CD14-positive monocyte (primary cell): Measurements from ENCODE around the gene CHRDL2. TPM values are rescaled to one million over a fixed set of nuclear protein-coding genes. Genes with fewer than 3 reads are reported as not detected.

Experiments
- DNase-seq, 3 donors: peaks; one replicate each; pipeline ENCODE4 v3.0.0-alpha.2; 2011 to 2022
- H2AFZ ChIP-seq: 2 replicates; pipeline ENCODE4 v1.6.0; 2012; ENCODE audit warnings: mild to moderate bottlenecking, low read depth, low read length, inconsistent platforms; ENCODE audit not compliant: insufficient read depth, poor library complexity, severe bottlenecking
- H3K27ac ChIP-seq, 2 donors: 1 replicate in 1 of 2; 2 replicates in 1 of 2; pipeline ENCODE4 v1.5.1; 2012 to 2013; ENCODE audit warnings: low read length in 2 of 2, control low read depth in 1 of 2, inconsistent platforms in 1 of 2, low read depth in 1 of 2, mild to moderate bottlenecking in 1 of 2
- H3K27me3 ChIP-seq, 2 donors: one replicate each; pipeline versions ENCODE4 v1.6.0 to v1.6.1; 2011 to 2013; ENCODE audit warnings: low read length in 2 of 2; ENCODE audit not compliant: control insufficient read depth in 2 of 2, insufficient read depth in 2 of 2
- H3K36me3 ChIP-seq, 2 donors: replicated peaks in 1 of 2; 1 replicate in 1 of 2; 2 replicates in 1 of 2; pipeline versions ENCODE4 v1.5.1 to v1.6.1; 2012 to 2013; ENCODE audit warnings: low read length in 2 of 2, control low read depth in 1 of 2, inconsistent platforms in 1 of 2, mild to moderate bottlenecking in 1 of 2; ENCODE audit not compliant: insufficient read depth in 2 of 2, control insufficient read depth in 1 of 2
- H3K4me1 ChIP-seq, 2 donors: 1 replicate in 1 of 2; 2 replicates in 1 of 2; pipeline versions ENCODE4 v1.5.1 to v1.6.1; 2012 to 2013; ENCODE audit warnings: low read length in 2 of 2, control low read depth in 1 of 2, inconsistent platforms in 1 of 2, mild to moderate bottlenecking in 1 of 2, moderate library complexity in 1 of 2; ENCODE audit not compliant: insufficient read depth in 2 of 2, control insufficient read depth in 1 of 2
- H3K4me2 ChIP-seq: replicated peaks from 2 replicates; pipeline ENCODE3; 2012; ENCODE audit warnings: low read length, moderate library complexity, mild to moderate bottlenecking; ENCODE audit not compliant: poor library complexity, severe bottlenecking; ENCODE audit errors: extremely low read depth
- H3K4me3 ChIP-seq, 3 experiments: fragments of 200-600 bp in 1 of 3; sonication (generic) in 1 of 3; replicated peaks in 1 of 3; 1 replicate in 2 of 3; 2 replicates in 1 of 3; pipeline ENCODE4 v1.5.1; 2011 to 2013; ENCODE audit warnings: low read length in 3 of 3, mild to moderate bottlenecking in 3 of 3, control low read depth in 2 of 3, low read depth in 2 of 3, inconsistent platforms in 1 of 3, moderate library complexity in 1 of 3
- H3K79me2 ChIP-seq: 2 replicates; pipeline ENCODE4 v1.6.0; 2012; ENCODE audit warnings: mild to moderate bottlenecking, control low read depth, inconsistent platforms, low read length, moderate library complexity; ENCODE audit not compliant: insufficient read depth
- H3K9ac ChIP-seq: 2 replicates; pipeline ENCODE4 v1.6.0; 2017; ENCODE audit warnings: low read length, mild to moderate bottlenecking; ENCODE audit not compliant: insufficient read depth, poor library complexity, severe bottlenecking
- H3K9me3 ChIP-seq, 2 donors: replicated peaks in 1 of 2; 1 replicate in 1 of 2; 2 replicates in 1 of 2; pipeline versions ENCODE4 v1.5.1 to v1.6.1; 2012 to 2013; ENCODE audit warnings: low read length in 2 of 2, control low read depth in 1 of 2; ENCODE audit not compliant: control insufficient read depth in 1 of 2, insufficient read depth in 1 of 2
- H4K20me1 ChIP-seq: 2 replicates; pipeline ENCODE4 v1.6.0; 2012; ENCODE audit warnings: mild to moderate bottlenecking, low read length, control low read depth, moderate library complexity; ENCODE audit not compliant: insufficient read depth
- H3K27ac Mint-ChIP-seq, 7 donors: one replicate each; pipeline ENCODE4 v1.8.0; 2020; ENCODE audit warnings: mild to moderate bottlenecking in 7 of 7, mixed read lengths in 7 of 7, moderate library complexity in 6 of 7, inconsistent platforms in 2 of 7
- H3K27me3 Mint-ChIP-seq, 3 donors: one replicate each; pipeline ENCODE4 v1.8.0; 2021 to 2022; ENCODE audit warnings: low read depth in 3 of 3, mild to moderate bottlenecking in 3 of 3, mixed read lengths in 3 of 3, moderate library complexity in 3 of 3, inconsistent platforms in 1 of 3
- H3K36me3 Mint-ChIP-seq, 2 donors: one replicate each; pipeline ENCODE4 v1.8.0; 2020; ENCODE audit warnings: mixed read lengths in 2 of 2, inconsistent platforms in 1 of 2, mild to moderate bottlenecking in 1 of 2
- H3K4me1 Mint-ChIP-seq: one replicate; pipeline ENCODE4 v1.8.0; 2020; ENCODE audit warnings: mild to moderate bottlenecking, mixed read lengths
- H3K4me3 Mint-ChIP-seq, 2 donors: one replicate each; pipeline ENCODE4 v1.8.0; 2020; ENCODE audit warnings: mild to moderate bottlenecking in 2 of 2, mixed read lengths in 2 of 2, moderate library complexity in 1 of 2
- H3K9me3 Mint-ChIP-seq, 7 donors: one replicate each; pipeline ENCODE4 v1.8.0; 2020 to 2022; ENCODE audit warnings: mixed read lengths in 7 of 7, mild to moderate bottlenecking in 6 of 7, moderate library complexity in 6 of 7, inconsistent platforms in 2 of 7
- CTCF ChIP-seq: fragments of 200-600 bp; IDR thresholded peaks from one replicate; pipeline ENCODE4 v1.8.0; 2022; ENCODE audit warnings: antibody characterized with exemption, mild to moderate bottlenecking
- WGBS: methylation state at CpG from one replicate; pipeline ENCODE4 v1.1.5; 2013; ENCODE audit warnings: missing lambda C conversion rate; ENCODE audit not compliant: insufficient coverage; 5-methylcytosine and 5-hydroxymethylcytosine counted together
- intact Hi-C, 2 donors: fragments of 100-400 bp; cut with micrococcal nuclease; formaldehyde crosslinking; loops; one replicate each; pipeline versions ENCODE4 v1.15.0 to v1.15.1; 2023
- polyA plus RNA-seq, 3 donors: library from polyadenylated mRNA; depleted of rRNA in 1 of 3; unstranded in 2 of 3; stranded (reverse) in 1 of 3; fragments of 300-500 nt in 2 of 3; fragments of >200 nt in 1 of 3; fragmentation: Illumina TruSeq in 2 of 3; gene quantifications; 1 replicate in 2 of 3; 2 replicates in 1 of 3; pipeline ENCODE4 v1.2.3, GENCODE V29; 2012 to 2021

Gene CHRDL2
- polyA plus RNA-seq, 3 donors, result not detected

- TF ChIP-seq CTCF, result no peak
- Histone ChIP-seq H3K79me2 (no peaks in the 10 kb centered on the region), H3K36me3 (no peaks in the 10 kb centered on the region), H2AFZ (no peak overlapping the region), H3K9ac (no peak overlapping the region), H3K27ac (no peak overlapping the region), H3K9me3 (peaks cover 0 to 19% of the 10 kb centered on the region in 2 donors), H4K20me1 (no peaks in the 10 kb centered on the region), H3K4me3 (no peak overlapping the region), H3K4me1 (no peaks in the 10 kb centered on the region), H3K27me3 (peaks cover 43 to 50% of the 10 kb centered on the region in 2 donors), H3K4me2 (no peak overlapping the region)
- H3K4me3 Mint-ChIP-seq, result no peak overlapping the region
- H3K27me3 Mint-ChIP-seq, result peaks cover 42 to 55% (median 43%) of the 10 kb centered on the region in 3 donors
- WGBS, result no CpG with 5 or more reads among the region's 1 CpG
- peaks cover 8% of the 10 kb centered on the region for H3K4me1 Mint-ChIP-seq
- no peak overlapping the region for H3K27ac Mint-ChIP-seq
- peaks cover 0 to 16% (median 5%) of the 10 kb centered on the region in 7 donors for H3K9me3 Mint-ChIP-seq
- no peak for DNase-seq
- intact Hi-C loops, result no loop called here
- H3K36me3 Mint-ChIP-seq, result peaks cover 0 to 3% of the 10 kb centered on the region in 2 donors
Measured at GRCh38 chr11:74734559-74734925, 3.3 kb upstream of the CHRDL2 start.

GRCh38 chr11:74730571-74731260 lies 510 bp downstream of the CHRDL2 start:
- Mint-ChIP-seq H3K9me3 (peaks cover 0 to 16% (median 6%) of the 10 kb centered on the region in 7 donors), H3K27ac (no peak overlapping the region), H3K4me3 (peak overlapping the region in 1 of 2 donors; percentile 94), H3K27me3 (peaks cover 52 to 75% (median 53%) of the 10 kb centered on the region in 3 donors), H3K4me1 (peaks cover 8% of the 10 kb centered on the region), H3K36me3 (peaks cover 0 to 3% of the 10 kb centered on the region in 2 donors)
- WGBS, result 2% methylated on average over 37 of the region's 40 CpGs
- no peak for DNase-seq
- peaks cover 48 to 61% of the 10 kb centered on the region in 2 donors for H3K27me3 ChIP-seq
- no peaks in the 10 kb centered on the region for H3K79me2 ChIP-seq
- H3K4me2 ChIP-seq, result no peak overlapping the region
- H2AFZ ChIP-seq, result no peak overlapping the region
- peaks cover 0 to 19% of the 10 kb centered on the region in 2 donors for H3K9me3 ChIP-seq
- no peaks in the 10 kb centered on the region for H3K36me3 ChIP-seq
- TF ChIP-seq CTCF, result no peak
- no peaks in the 10 kb centered on the region for H4K20me1 ChIP-seq
- H3K27ac ChIP-seq, result no peak overlapping the region
- H3K4me3 ChIP-seq, result no peak overlapping the region
- no peak overlapping the region for H3K9ac ChIP-seq
- no peaks in the 10 kb centered on the region for H3K4me1 ChIP-seq
- intact Hi-C loops, result no loop called here
